HepG2 (cell line): ENCODE results near the gene RNASE7.

ENCODE experiments used
- POLR2A ChIP-seq, 2 experiments: IDR thresholded peaks; 2 replicates each; pipeline ENCODE4 v1.6.1; 2011; ENCODE audit warnings: low read depth in 2 of 2, low read length in 2 of 2, mild to moderate bottlenecking in 1 of 2, moderate library complexity in 1 of 2; ENCODE audit not compliant: insufficient read depth in 1 of 2
- SRY ChIP-seq: sonication (generic); formaldehyde crosslinking; IDR thresholded peaks from 2 replicates; pipeline ENCODE4 v1.8.0; 2022; ENCODE audit warnings: mild to moderate bottlenecking, missing genetic modification reagents
- ZNF737 ChIP-seq: sonication (generic); formaldehyde crosslinking; IDR thresholded peaks from 2 replicates; pipeline ENCODE4 v1.5.0; 2020; ENCODE audit warnings: missing genetic modification reagents, mild to moderate bottlenecking, borderline replicate concordance

GRCh38 chr14:21024585-21025370 is 17.4 kb upstream of the RNASE7 start, which contains the start of gene NDRG2:
- TF ChIP-seq SRY (CRISPR knock-in tag) = peak; percentile 72; the same call in 1 of the 2 replicates
- TF ChIP-seq ZNF737 (CRISPR knock-in tag) = no peak
- peak; percentile 78 to 80 for TF ChIP-seq POLR2A (IDR thresholded peaks at IDR 0.05; ENCODE audit: insufficient read depth in 1 of 2, low read depth in 2 of 2, low read length in 2 of 2)
